GM21526 (cell line): ENCODE results near the gene PDE1C.
A peak's percentile ranks its signal among the peaks of the same experiment; 100 is the strongest.
"Not testable (repeated sequence)": the region's sequence is repeated elsewhere in the genome, so short reads cannot be mapped to it uniquely, and the experiment has no call there.

Experiments used
- ATAC-seq: cut with Tn5 transposase; IDR thresholded peaks from one replicate; pipeline ENCODE4 v1.9.1; 2021; ENCODE audit warnings: moderate library complexity; ENCODE audit not compliant: unreplicated experiment, low FRiP score

PDE1C gene

GRCh38 chr7:31858055-31858454, 212.2 kb downstream of the PDE1C start:
- no peak for ATAC-seq

DNA sequence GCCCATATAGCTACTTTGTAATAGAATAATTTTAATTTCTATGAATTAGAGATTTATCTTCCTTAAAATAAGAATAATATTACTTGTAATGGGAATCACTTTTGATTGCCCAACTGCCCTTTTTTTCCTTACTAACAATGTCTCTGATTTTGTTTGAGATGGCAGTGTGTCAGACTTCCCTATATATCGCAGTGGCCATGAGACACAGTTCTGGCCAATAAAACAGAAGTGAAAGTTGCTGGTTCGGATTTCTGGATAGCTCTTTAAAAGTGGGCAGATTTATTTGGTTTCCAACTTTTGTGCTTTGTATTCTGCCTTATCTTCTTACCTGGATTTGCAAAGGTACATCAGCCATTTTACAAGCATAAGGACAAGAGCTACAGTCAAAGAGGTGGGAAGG, 213.0 kb downstream of the PDE1C start:
- no peak for ATAC-seq

GRCh38 chr7:31856337-31856736, 213.9 kb downstream of the PDE1C start:
- ATAC-seq = no peak

DNA sequence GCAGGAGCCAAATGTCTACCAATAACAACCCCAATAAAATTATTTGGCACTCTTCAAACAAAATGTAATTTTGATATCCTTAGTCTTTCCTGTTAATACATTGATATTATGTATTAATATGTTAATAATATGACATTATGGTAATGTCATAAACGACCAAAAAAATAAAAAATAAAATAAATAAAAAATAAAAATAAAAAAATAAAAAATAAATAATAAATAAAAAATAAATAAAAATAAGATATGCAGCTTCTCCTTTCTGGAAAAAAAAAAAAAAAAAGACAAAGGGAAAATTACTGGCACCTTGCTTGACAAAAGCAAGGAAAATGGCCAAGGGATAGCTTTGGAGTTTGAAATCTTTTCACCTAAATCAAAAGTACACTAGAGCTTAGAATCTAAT, 214.7 kb downstream of the PDE1C start:
- no peak for ATAC-seq

GRCh38 chr7:31853380-31853779, 216.8 kb downstream of the PDE1C start:
- no peak for ATAC-seq

GRCh38 chr7:31852462-31852861, 217.7 kb downstream of the PDE1C start:
- no peak for ATAC-seq

- ATAC-seq = no peak
Observed at GRCh38 chr7:31851119-31851518, 219.1 kb downstream of the PDE1C start.

DNA sequence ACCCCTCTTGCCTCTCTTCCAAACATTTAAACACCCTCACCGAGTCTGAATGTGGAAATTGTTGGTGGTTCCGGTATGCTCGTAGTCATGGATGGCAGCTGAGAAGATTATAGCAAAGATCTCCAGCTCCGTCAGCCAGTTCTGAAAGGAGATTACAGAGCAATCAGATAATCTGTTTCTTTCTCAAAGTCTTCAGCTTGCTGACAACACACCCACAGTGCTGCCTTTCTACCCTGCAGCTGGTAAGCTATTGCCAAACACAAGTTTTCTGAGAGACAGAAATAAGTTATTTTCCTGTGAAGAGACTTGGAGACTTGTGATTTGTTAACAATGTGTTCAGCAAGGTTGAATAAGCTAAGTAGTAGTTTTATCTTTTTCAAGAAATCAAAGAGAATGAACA, 219.6 kb downstream of the PDE1C start:
- ATAC-seq = no peak

DNA sequence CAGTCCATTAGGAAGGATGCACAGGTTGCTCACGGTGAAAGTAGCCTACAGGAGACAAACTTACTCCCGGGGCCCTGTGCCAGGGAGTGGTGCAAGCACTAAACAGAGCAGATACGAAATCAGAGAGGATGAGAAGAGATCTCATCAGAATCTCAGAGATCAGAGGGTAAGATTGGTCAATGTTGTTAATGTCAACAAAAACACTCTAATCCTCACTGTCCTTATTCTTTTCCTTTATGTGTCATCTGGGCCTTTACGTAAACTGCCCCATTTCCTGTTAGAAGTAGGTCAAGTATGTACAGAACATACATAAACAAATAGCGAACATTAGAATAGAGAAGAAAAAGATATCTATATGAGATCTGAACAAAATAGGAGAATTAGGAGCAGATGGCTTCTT, 220.1 kb downstream of the PDE1C start:
- no peak for ATAC-seq

GRCh38 chr7:31835471-31835870, 234.7 kb downstream of the PDE1C start:
- ATAC-seq = no peak

DNA sequence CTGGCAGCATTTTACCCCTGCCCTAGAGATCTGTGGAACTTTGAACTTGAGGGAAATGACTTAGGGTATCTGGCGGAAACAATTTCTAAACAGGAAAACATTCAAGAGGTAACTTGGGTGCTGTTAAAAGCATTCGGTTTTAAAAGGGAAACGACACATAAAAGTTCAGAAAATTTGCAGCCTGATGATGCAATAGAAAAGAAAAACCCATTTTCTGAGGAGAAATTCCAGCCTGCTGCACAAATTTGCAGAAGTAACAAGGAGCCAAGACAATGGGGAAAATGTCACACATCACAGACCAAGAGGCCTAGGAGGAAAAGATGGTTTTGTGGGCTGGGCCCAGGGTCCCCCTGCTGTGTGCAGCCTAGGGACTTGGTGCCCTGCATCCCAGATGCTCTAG, 236.6 kb downstream of the PDE1C start:
- not testable (repeated sequence) for ATAC-seq

DNA sequence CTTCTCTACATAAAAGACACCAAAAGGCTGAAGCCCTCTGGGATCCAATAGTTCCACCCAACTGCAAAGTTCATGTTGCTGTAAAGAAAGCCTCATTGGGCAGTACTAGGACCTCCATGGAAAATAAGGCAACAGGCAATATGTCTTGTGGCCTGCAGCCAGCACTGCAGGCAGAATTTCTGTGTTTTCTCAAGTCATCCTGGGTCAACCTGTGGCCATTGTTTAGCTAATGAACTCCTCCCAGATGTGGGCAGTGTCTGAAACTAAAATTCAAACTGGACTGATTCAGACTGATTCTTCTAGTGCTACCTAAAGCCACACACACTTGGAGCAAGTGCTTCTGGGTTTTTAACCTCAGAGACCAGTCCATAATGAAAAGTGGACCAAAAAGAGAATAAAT, 241.7 kb downstream of the PDE1C start:
- ATAC-seq = no peak

DNA sequence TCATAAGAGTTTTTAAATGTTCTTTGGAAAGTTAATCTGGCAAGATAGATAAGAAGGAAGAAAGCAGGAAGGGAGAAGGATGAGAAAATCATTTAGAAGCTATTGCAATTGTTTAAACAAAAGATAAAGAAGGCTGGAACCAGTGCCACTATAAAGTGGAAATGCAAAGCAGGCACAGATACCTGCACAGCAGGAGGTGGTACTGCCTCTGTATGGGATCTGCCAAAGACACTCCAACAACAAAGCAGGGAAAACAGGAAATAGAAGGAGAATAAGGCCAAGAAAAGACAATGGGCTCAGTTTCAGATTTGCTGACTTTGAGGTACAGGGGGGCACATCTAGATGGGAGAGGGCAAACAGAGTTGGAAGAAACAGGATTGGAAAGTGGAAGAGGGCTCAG, 244.6 kb downstream of the PDE1C start:
- ATAC-seq = no peak

DNA sequence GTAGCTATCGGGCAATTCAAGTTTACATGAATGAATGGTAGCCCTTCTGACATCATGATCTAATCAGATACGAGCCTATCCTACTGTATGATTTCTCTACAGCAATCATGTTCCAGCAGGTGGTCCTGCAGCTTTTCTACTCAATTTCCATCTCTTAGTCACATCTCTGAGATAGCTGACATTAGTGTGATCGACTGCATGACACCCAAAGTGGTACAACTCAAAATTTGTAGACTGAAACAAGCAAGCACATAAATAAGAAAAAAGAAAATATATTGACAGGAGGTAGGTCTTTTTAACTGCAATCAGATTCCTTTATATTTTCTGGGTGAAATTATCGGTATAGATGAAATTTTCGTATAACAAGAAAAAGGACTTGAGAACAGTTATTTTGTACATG, 251.2 kb downstream of the PDE1C start:
- no peak for ATAC-seq

DNA sequence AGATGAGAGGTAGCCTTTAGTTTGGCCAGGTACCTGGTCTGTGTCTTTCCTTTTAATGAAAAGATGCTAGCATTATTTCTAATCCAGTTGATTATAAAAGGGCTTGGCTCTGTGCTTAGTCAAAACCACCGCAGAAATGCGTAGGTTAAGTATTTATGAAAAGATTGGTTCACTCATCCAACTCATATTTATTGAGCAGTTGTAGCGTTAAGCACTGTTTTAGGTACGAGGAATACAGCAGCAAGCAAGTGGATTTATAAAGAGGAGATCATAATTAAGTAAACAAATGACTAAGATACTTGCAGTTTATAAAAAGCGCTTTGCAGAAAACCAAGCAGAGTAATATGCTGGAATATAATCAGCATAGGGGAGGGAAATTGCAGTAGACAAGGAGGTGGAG, 253.4 kb downstream of the PDE1C start:
- ATAC-seq = no peak

- ATAC-seq = no peak
Observed at GRCh38 chr7:31815796-31816195, 254.4 kb downstream of the PDE1C start.

GRCh38 chr7:31814187-31814586, 256.0 kb downstream of the PDE1C start:
- no peak for ATAC-seq

DNA sequence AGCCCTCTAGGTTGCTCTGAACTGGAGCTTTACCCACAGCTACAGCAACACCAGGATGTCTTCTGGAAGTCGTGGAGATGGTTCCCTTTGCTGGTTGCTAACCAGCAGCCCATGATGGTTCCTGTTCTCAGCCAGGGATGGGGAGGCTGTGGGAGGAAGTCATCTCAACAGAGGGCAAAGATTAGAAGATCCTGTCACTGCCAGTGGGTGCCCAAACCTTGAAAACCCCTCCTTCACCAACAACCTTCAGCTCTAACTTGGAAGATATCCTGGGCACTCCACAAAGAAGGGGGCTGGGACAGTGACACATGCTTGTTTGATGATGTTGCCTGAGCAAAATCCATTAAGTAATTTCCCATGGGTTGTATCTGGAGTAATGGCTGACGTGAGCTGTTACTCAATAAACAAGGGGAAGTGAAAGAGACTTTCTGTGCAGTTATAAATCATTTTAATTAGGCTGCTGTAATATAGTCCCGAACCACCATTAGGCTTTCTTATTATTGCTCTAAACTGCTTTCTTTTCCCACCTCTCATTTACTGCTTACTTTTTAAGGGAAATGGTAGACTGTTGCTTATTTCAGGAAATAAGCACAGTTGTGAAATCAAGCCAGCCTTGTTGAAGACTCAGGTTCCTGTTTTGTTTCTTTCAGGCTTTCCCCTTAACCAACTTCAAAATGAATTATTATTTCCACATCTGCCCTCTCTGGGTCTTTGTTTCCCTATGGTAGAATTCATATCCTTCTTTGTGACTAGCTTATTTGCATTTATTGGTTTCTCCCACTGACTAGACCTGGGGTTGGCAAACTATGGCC, 258.4 kb downstream of the PDE1C start:
- ATAC-seq = no peak

GRCh38 chr7:31805209-31805818, 264.9 kb downstream of the PDE1C start:
- ATAC-seq = peak; percentile 62

GRCh38 chr7:31796375-31796774, 273.8 kb downstream of the PDE1C start:
- ATAC-seq = no peak

- ATAC-seq = no peak
Observed at GRCh38 chr7:31794851-31795344, 275.3 kb downstream of the PDE1C start.

- no peak for ATAC-seq
Observed at GRCh38 chr7:31791881-31792280, 278.3 kb downstream of the PDE1C start.
